ENCODE measurements around the gene CCNG2. TPM values are rescaled to one million over a fixed set of nuclear protein-coding genes. Genes with fewer than 3 reads are reported as not detected.

Gene CCNG2
- total RNA-seq, 1 donor from 2014 or later = 39.3 TPM

GRCh38 chr4:77159806-77160205 lies 2.8 kb downstream of the CCNG2 start:
- Histone ChIP-seq H3K4me3 (no peak overlapping the region), H3K27ac (no peak overlapping the region)

GRCh38 chr4:77163641-77164040 lies 6.6 kb downstream of the CCNG2 start:
- DNase-seq (no peak), ATAC-seq (no peak)
- Histone ChIP-seq H3K27me3 (ENCODE audit: low read depth) (no peaks in the 10 kb centered on the region), H3K4me3 (no peak overlapping the region), H3K4me1 (peaks cover 12% of the 10 kb centered on the region), H3K27ac (no peak overlapping the region), H3K9me3 (no peaks in the 10 kb centered on the region), H3K36me3 (peaks cover 88% of the 10 kb centered on the region)
- intact Hi-C loops (cut with DNase I) = no loop called here
- no peak for TF ChIP-seq CTCF (IDR thresholded peaks at IDR 0.05)

More at GRCh38 chr4:77159806-77160205, 2.8 kb downstream of the CCNG2 start:
- H3K36me3 ChIP-seq = peaks cover 50% of the 10 kb centered on the region
- ATAC-seq (no peak), DNase-seq (no peak)
- TF ChIP-seq CTCF (IDR thresholded peaks at IDR 0.05) = no peak
- no peaks in the 10 kb centered on the region for H3K27me3 ChIP-seq (ENCODE audit: low read depth)
- H3K9me3 ChIP-seq = no peaks in the 10 kb centered on the region
- peaks cover 29% of the 10 kb centered on the region for H3K4me1 ChIP-seq
- intact Hi-C loops (cut with DNase I) = no loop called here

GRCh38 chr4:77167173-77167572 lies 10.2 kb downstream of the CCNG2 start:
- no peak overlapping the region for H3K27ac ChIP-seq
- no peaks in the 10 kb centered on the region for H3K4me1 ChIP-seq
- no peak overlapping the region for H3K4me3 ChIP-seq
- peaks cover 87% of the 10 kb centered on the region for H3K36me3 ChIP-seq
- no peak for DNase-seq
- TF ChIP-seq CTCF (IDR thresholded peaks at IDR 0.05) = no peak
- intact Hi-C loops (cut with DNase I) = no loop called here
- no peaks in the 10 kb centered on the region for H3K9me3 ChIP-seq
- no peaks in the 10 kb centered on the region for H3K27me3 ChIP-seq (ENCODE audit: low read depth)
- no peak for ATAC-seq

- no peak for TF ChIP-seq CTCF (IDR thresholded peaks at IDR 0.05)
- Histone ChIP-seq H3K4me1 (no peaks in the 10 kb centered on the region), H3K9me3 (no peaks in the 10 kb centered on the region), H3K27ac (no peak overlapping the region), H3K4me3 (no peak overlapping the region), H3K36me3 (peaks cover 80% of the 10 kb centered on the region), H3K27me3 (ENCODE audit: low read depth) (no peaks in the 10 kb centered on the region)
- ATAC-seq = no peak
- intact Hi-C loops (cut with DNase I) = no loop called here
- DNase-seq = no peak
These were observed 10.9 kb downstream of the CCNG2 start for GRCh38 chr4:77167866-77168265.

- no peak for ATAC-seq
- TF ChIP-seq CTCF (IDR thresholded peaks at IDR 0.05) = no peak
- peaks cover 63% of the 10 kb centered on the region for H3K36me3 ChIP-seq
These were observed 12.5 kb downstream of the CCNG2 start for GRCh38 chr4:77169481-77169880.

GRCh38 chr4:77170926-77171325 lies 13.9 kb downstream of the CCNG2 start:
- intact Hi-C loops (cut with DNase I) = no loop called here
- Histone ChIP-seq H3K4me1 (no peaks in the 10 kb centered on the region), H3K27me3 (ENCODE audit: low read depth) (no peaks in the 10 kb centered on the region), H3K27ac (no peak overlapping the region), H3K9me3 (no peaks in the 10 kb centered on the region), H3K36me3 (peaks cover 49% of the 10 kb centered on the region), H3K4me3 (no peak overlapping the region)
- ATAC-seq (no peak), DNase-seq (no peak)
- no peak for TF ChIP-seq CTCF (IDR thresholded peaks at IDR 0.05)

More at GRCh38 chr4:77169481-77169880, 12.5 kb downstream of the CCNG2 start:
- H3K27me3 ChIP-seq (ENCODE audit: low read depth) = no peaks in the 10 kb centered on the region
- H3K27ac ChIP-seq = no peak overlapping the region
- no peaks in the 10 kb centered on the region for H3K9me3 ChIP-seq
- no peak for DNase-seq
- intact Hi-C loops (cut with DNase I) = no loop called here
- no peaks in the 10 kb centered on the region for H3K4me1 ChIP-seq
- no peak overlapping the region for H3K4me3 ChIP-seq
